GM12872 (cell line): ENCODE data around the gene SPPL3.

Experiments
- TF ChIP-seq, protein P1 (sequence below): IDR thresholded peaks from 3 replicates; pipeline ENCODE4 v1.5.1; 2011; ENCODE audit warnings: low read depth, mild to moderate bottlenecking, low read length, moderate library complexity; ENCODE audit not compliant: insufficient read depth

SPPL3 gene

DNA sequence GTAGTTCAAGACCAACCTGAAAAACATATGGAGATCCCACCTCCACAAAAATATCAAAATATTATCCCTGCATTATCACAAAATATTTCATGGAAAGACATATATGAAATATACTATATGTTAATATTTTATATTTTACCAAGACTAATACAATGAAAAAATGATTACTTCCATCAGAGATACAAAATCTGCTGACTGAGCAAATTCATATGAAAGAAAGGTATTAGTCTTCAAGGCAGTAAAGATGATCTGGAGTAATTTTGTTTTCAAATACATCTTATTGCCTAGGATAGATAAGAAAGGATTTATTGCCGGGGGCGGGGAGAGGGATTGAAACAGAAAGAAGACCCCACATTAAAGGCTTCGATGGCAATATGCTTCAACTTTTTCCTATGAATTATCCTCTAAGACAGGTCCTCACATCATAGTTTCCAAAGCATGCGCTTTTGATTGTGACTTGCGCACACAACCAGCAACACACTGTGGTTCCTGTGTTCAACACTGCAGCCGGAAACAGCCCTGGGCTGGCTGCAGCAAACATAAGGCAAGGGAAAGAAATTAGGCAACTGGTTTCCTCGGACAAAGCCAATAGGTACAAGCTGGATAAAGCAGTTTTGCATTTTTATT lies 83.2 kb downstream of the SPPL3 start:
- TF ChIP-seq, protein P1, sequence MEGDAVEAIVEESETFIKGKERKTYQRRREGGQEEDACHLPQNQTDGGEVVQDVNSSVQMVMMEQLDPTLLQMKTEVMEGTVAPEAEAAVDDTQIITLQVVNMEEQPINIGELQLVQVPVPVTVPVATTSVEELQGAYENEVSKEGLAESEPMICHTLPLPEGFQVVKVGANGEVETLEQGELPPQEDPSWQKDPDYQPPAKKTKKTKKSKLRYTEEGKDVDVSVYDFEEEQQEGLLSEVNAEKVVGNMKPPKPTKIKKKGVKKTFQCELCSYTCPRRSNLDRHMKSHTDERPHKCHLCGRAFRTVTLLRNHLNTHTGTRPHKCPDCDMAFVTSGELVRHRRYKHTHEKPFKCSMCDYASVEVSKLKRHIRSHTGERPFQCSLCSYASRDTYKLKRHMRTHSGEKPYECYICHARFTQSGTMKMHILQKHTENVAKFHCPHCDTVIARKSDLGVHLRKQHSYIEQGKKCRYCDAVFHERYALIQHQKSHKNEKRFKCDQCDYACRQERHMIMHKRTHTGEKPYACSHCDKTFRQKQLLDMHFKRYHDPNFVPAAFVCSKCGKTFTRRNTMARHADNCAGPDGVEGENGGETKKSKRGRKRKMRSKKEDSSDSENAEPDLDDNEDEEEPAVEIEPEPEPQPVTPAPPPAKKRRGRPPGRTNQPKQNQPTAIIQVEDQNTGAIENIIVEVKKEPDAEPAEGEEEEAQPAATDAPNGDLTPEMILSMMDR, result no peak

DNA sequence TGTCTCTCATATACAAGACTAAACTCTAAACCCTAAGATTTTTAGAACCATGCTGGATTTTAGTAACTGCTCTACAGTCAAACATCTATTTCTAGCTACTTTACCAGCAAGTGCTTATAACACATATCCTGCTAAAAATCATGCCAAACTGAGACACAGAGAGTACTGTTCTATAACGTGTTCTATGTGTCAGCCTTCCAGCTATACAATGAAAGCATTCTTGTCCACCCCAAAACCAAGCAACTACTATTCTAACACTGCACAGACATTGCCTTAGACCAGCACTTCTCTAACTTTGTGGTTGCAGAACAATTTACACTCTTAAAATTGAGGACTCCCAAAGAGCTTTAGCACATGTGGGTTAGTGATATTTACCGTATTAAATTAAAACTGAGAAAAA lies 85.7 kb downstream of the SPPL3 start:
- TF ChIP-seq, protein P1, result no peak

DNA sequence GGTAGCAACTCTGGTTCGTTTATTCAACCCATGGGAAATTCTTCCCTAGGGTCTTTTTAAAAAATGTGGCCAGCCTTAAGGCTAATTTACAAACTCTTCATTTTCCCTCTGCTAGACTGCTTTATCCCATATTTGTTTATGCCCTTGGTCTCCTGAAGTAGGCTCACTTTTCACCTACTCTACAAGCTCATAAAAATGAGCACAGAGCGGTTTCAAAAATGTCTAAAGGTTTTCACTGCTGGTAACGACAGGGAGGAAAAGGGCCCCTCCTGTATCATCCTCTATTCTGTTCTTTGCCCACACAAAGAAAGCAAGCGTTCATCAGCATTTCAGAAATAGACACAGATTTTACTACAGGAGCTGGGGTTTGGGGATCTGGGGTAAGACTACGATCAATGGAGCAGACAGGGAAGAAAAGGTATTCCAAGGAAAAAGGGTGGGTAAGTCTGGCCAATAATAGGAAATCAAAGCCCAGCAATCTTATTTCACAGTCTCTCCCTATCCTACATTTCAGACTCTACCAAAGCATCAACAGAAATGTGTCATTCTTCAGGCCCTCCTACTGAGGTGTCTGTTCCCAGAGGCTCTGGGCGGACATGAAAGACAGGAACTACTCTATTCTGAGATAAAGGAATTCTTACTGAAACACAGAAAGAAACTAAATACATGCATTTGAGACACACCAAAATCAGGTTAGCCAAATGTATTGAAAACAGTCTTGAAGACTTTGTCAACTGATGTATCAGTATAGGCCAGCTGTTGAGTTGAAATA lies 86.4 kb downstream of the SPPL3 start:
- TF ChIP-seq, protein P1, result no peak

DNA sequence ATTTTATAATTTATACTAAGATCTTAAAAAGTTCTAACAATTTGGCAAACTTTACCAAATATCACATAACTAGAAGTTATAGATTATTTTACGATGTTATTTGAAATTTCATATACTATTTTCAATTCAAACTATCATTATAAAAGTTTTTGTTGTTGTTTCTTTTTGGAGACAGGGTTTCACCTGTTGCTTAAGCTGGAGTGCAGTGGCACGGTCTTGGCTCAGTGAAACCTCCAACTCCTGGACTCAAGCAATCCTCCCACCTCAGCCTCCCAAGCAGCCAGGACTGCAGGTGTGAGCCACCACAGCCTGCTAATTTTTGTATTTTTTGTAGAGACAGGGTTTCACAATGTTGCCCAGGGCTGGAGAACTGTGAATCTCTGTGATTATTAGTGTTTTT lies 87.8 kb downstream of the SPPL3 start:
- TF ChIP-seq, protein P1, result no peak

DNA sequence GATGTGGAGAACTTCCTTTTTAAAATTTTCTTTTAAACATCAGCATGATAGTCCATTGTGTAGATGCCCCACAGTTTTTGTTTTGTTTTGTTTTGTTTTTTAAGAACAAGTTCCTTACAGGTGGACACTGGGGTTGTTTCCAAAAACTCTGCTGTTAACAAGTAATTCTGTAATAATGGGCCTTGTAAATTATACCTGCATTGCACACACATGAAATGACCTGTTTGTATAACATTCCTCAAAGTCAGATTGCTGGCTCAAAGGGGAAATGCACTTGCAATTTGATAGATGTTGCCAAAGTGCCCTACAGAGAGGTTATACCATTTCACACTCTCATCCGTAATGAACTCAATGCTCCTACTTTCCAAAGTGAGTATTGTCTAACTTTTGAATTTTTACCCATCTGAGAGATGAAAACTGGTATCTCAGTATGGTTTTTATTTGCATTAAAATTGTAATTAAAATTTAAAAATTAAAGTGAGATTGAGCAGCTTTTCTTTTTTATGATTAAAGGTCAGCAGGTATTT lies 89.2 kb downstream of the SPPL3 start:
- TF ChIP-seq, protein P1, result no peak

DNA sequence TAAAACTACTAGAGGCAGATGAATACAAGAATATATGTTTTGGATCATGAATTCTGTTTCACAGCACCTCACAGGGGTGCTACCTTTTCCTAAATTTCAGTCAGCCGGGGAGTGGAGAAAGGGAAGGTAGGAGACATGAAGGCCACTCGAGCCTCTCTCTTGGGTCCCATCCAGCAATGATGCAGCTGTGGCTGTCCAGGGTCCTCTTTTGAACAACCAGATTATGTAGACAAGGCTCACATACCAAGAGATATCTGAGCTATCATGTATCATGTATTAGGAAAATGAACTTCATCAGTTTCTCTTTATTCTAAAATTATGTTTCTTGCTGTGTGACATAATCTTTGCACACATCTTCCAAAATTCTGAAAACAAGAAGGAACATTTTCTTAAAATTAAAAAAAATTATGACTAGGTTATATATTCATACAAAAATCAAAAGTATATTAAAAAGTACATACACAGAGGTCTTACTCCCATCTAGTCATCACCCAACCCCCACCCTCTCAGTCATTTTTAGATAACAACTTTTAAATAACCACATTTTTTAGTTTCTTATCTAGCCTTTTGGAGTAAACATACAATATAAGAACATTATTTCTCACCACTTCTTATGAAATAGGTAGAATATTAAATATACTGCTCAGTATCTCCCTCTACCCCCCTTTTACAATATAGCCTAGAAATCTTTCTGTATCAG lies 89.8 kb downstream of the SPPL3 start:
- TF ChIP-seq, protein P1, result no peak

DNA sequence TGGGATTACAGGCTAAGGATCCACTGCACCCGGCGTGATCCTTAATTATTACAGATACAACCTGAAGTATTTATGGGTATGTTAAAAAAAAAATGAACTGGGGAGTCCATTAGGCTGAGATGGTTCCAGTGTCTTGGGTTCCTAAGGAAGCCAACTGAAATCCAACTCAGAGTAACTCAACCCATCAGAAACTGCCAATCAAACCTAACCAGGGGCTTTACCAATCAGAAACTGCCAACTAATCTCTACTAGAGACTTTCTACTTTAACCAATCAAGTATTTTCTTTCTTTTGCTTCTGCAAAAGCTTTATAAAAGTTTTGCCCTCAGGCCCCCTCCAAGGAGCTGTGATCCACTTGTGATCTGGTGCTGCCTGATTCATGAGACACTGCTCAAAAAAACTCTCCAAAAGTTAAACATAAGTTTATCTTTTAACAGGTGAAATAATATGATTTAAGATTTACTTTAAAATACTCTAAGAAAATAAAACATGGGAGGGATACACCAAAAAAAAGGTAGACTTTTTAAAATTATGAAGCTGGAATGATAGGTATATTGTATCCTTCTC lies 90.5 kb downstream of the SPPL3 start:
- TF ChIP-seq, protein P1, result no peak
